Upper lobe of left lung (tissue), 4 donors: ENCODE results near the gene LHFPL2.

Experiments used
- EP300 ChIP-seq, 4 donors: sonication (generic); formaldehyde crosslinking; IDR thresholded peaks; one replicate each; pipeline ENCODE4 v1.5.1; 2017; ENCODE audit warnings: antibody characterized with exemption in 4 of 4, control low read depth in 2 of 4
- POLR2AphosphoS5 ChIP-seq, 2 donors: sonication (generic); formaldehyde crosslinking; IDR thresholded peaks; one replicate each; pipeline ENCODE4 v1.5.1; 2017; ENCODE audit warnings: antibody characterized with exemption in 2 of 2
- TF ChIP-seq, protein P1 (sequence below), 6 experiments: fragments of 450-650 bp in 4 of 6; fragments of 200-600 bp in 2 of 6; sonication (generic) in 2 of 6; IDR thresholded peaks; one replicate each; pipeline ENCODE4 v1.5.1; 2016 to 2019; ENCODE audit warnings: antibody characterized with exemption in 6 of 6

- TF ChIP-seq, protein P1, sequence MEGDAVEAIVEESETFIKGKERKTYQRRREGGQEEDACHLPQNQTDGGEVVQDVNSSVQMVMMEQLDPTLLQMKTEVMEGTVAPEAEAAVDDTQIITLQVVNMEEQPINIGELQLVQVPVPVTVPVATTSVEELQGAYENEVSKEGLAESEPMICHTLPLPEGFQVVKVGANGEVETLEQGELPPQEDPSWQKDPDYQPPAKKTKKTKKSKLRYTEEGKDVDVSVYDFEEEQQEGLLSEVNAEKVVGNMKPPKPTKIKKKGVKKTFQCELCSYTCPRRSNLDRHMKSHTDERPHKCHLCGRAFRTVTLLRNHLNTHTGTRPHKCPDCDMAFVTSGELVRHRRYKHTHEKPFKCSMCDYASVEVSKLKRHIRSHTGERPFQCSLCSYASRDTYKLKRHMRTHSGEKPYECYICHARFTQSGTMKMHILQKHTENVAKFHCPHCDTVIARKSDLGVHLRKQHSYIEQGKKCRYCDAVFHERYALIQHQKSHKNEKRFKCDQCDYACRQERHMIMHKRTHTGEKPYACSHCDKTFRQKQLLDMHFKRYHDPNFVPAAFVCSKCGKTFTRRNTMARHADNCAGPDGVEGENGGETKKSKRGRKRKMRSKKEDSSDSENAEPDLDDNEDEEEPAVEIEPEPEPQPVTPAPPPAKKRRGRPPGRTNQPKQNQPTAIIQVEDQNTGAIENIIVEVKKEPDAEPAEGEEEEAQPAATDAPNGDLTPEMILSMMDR (IDR thresholded peaks at IDR 0.05) = no peak
- TF ChIP-seq EP300 (IDR thresholded peaks at IDR 0.05) (no peak), POLR2AphosphoS5 (IDR thresholded peaks at IDR 0.05) (no peak)
Measured at GRCh38 chr5:78511121-78511906, 137.3 kb downstream of the LHFPL2 start.
